OCI-LY3 (cell line): Measurements from ENCODE around the gene METTL1.

ENCODE experiments used
- EZH2phosphoT487 ChIP-seq: fragments of 200-600 bp; shearing (Covaris generic); IDR thresholded peaks from 2 replicates; pipeline ENCODE4 v1.6.1; 2018; ENCODE audit warnings: antibody characterized with exemption, mixed run types, low read depth
- TF ChIP-seq, protein P1 (sequence below): fragments of 200-600, 300-600 bp; sonication (generic); IDR thresholded peaks from 2 replicates; pipeline ENCODE4 v1.5.1; 2014; ENCODE audit warnings: antibody characterized with exemption, low read length, low read depth

DNA sequence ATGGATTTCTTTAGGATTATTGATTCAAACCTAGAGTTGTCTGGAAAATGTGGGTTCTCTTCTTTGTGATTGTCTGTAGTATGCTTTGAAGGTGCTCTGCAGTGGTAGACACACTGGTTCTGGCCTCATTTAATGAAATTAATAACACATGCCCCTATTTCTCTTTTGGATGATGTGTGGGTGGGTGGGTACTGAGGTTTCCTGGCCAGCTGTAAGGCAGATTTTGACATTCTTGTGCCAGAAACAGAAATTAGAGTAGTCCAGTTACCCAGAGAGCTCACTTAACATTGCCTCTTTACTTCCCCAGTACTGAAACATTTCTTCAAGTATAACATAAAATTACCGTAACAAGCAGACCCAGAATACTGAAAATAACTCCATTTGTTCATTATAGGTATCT is 25.1 kb upstream of the METTL1 start:
- TF ChIP-seq, protein P1, sequence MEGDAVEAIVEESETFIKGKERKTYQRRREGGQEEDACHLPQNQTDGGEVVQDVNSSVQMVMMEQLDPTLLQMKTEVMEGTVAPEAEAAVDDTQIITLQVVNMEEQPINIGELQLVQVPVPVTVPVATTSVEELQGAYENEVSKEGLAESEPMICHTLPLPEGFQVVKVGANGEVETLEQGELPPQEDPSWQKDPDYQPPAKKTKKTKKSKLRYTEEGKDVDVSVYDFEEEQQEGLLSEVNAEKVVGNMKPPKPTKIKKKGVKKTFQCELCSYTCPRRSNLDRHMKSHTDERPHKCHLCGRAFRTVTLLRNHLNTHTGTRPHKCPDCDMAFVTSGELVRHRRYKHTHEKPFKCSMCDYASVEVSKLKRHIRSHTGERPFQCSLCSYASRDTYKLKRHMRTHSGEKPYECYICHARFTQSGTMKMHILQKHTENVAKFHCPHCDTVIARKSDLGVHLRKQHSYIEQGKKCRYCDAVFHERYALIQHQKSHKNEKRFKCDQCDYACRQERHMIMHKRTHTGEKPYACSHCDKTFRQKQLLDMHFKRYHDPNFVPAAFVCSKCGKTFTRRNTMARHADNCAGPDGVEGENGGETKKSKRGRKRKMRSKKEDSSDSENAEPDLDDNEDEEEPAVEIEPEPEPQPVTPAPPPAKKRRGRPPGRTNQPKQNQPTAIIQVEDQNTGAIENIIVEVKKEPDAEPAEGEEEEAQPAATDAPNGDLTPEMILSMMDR = no peak
- TF ChIP-seq EZH2phosphoT487 = no peak
